Mammary epithelial cell (primary cell): ENCODE data around the gene LIX1.

ENCODE experiments used
- EZH2 ChIP-seq: IDR thresholded peaks from 2 replicates; pipeline ENCODE4 v1.6.1; 2012; ENCODE audit warnings: low read length, inconsistent platforms, borderline replicate concordance
- TF ChIP-seq, protein P1 (sequence below), 2 donors: IDR thresholded peaks in 1 of 2; conservative IDR thresholded peaks in 1 of 2; 2 replicates each; pipeline ENCODE4 v1.5.1; 2011 to 2012; ENCODE audit warnings: inconsistent platforms in 2 of 2, low read length in 2 of 2, mild to moderate bottlenecking in 2 of 2, control low read depth in 1 of 2, low read depth in 1 of 2; ENCODE audit not compliant: insufficient read depth in 1 of 2; ENCODE audit errors: extremely low read depth in 1 of 2

DNA sequence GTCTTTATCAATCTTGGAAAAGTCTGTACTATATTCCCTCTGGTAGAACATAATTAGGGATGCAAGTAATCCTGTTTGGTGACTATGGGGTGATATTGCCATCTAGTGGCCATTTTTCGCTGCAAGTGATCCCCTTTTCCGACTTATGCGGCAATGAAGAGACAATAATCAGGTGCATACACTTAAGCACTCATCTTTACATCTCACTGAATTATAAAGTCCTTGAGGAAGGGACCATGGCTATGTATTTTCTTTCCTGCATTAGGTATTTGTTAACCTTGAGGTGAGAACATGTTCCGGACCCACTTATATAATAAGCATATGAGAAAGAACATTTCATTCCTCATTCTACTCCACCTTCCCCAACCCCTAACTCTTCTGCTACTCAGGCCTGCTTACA, 19.6 kb upstream of the LIX1 start:
- TF ChIP-seq, protein P1, sequence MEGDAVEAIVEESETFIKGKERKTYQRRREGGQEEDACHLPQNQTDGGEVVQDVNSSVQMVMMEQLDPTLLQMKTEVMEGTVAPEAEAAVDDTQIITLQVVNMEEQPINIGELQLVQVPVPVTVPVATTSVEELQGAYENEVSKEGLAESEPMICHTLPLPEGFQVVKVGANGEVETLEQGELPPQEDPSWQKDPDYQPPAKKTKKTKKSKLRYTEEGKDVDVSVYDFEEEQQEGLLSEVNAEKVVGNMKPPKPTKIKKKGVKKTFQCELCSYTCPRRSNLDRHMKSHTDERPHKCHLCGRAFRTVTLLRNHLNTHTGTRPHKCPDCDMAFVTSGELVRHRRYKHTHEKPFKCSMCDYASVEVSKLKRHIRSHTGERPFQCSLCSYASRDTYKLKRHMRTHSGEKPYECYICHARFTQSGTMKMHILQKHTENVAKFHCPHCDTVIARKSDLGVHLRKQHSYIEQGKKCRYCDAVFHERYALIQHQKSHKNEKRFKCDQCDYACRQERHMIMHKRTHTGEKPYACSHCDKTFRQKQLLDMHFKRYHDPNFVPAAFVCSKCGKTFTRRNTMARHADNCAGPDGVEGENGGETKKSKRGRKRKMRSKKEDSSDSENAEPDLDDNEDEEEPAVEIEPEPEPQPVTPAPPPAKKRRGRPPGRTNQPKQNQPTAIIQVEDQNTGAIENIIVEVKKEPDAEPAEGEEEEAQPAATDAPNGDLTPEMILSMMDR (conservative IDR thresholded peaks at IDR 0.05 in 1 of 2, IDR thresholded peaks at IDR 0.05 in 1 of 2; ENCODE audit: extremely low read depth in 1 of 2, insufficient read depth in 1 of 2, low read depth in 1 of 2, low read length in 2 of 2): peak; percentile 84 to 89
- no peak for TF ChIP-seq EZH2
